CD4-positive, alpha-beta T cell (primary cell): ENCODE data around the gene SLAMF8. TPM values are rescaled to one million over a fixed set of nuclear protein-coding genes. Genes with fewer than 3 reads are reported as not detected.

ENCODE experiments used
- ATAC-seq: fragments of 200-7000 bp; cut with Tn5 transposase; one replicate; pipeline ENCODE4 v1.10.0; 2022; ENCODE audit warnings: mild to moderate bottlenecking; ENCODE audit not compliant: poor library complexity
- CTCF ChIA-PET: fragments of 350-600 bp; sonication (Branson Sonifier 250); formaldehyde crosslinking; loops from one replicate; lab custom pipeline; 2021; ENCODE audit warnings: antibody characterized with exemption, inconsistent platforms; lab: Charles Lee
- POLR2A ChIA-PET: fragments of 350-600 bp; sonication (Branson Sonifier 250); formaldehyde crosslinking; loops from one replicate; lab custom pipeline; 2021; ENCODE audit warnings: antibody characterized with exemption, inconsistent platforms; lab: Charles Lee
- DNase-seq, 14 experiments: peaks; one replicate each; pipeline ENCODE4 v3.0.0-alpha.2; 2013 to 2020; ENCODE audit warnings: mixed read lengths in 2 of 14
- H3K27ac ChIP-seq, 2 donors: one replicate each; pipeline versions ENCODE4 v1.5.1 to v1.7.0; 2013; ENCODE audit warnings: low read length in 2 of 2, low read depth in 1 of 2, mild to moderate bottlenecking in 1 of 2
- H3K27me3 ChIP-seq, 2 experiments: 1 replicate in 1 of 2; 2 replicates in 1 of 2; pipeline versions ENCODE4 v1.6.1 to v1.7.0; 2013; ENCODE audit warnings: low read length in 2 of 2, control low read depth in 1 of 2, mild to moderate bottlenecking in 1 of 2, moderate library complexity in 1 of 2; ENCODE audit not compliant: insufficient read depth in 2 of 2, control insufficient read depth in 1 of 2
- H3K36me3 ChIP-seq: one replicate; pipeline ENCODE4 v1.6.1; 2013; ENCODE audit warnings: low read length, control low read depth; ENCODE audit not compliant: insufficient read depth
- H3K4me1 ChIP-seq: one replicate; pipeline ENCODE4 v1.6.1; 2013; ENCODE audit warnings: low read length, control low read depth; ENCODE audit not compliant: insufficient read depth
- H3K4me3 ChIP-seq: one replicate; pipeline ENCODE4 v1.5.1; 2013; ENCODE audit warnings: mild to moderate bottlenecking, low read length, moderate library complexity
- H3K9me3 ChIP-seq, 2 experiments: 1 replicate in 1 of 2; 2 replicates in 1 of 2; pipeline versions ENCODE4 v1.6.1 to v1.7.0; 2013; ENCODE audit warnings: low read length in 2 of 2, mild to moderate bottlenecking in 2 of 2, control low read depth in 1 of 2, moderate library complexity in 1 of 2; ENCODE audit not compliant: control insufficient read depth in 1 of 2, insufficient read depth in 1 of 2
- H3K27ac Mint-ChIP-seq: one replicate; pipeline ENCODE4 v1.8.0; 2020; ENCODE audit warnings: mixed read lengths
- H3K27me3 Mint-ChIP-seq: one replicate; pipeline ENCODE4 v1.8.0; 2021; ENCODE audit warnings: mixed read lengths
- H3K36me3 Mint-ChIP-seq: one replicate; pipeline ENCODE4 v1.8.0; 2021; ENCODE audit warnings: low read depth, mixed read lengths
- H3K4me1 Mint-ChIP-seq: one replicate; pipeline ENCODE4 v1.8.0; 2021; ENCODE audit warnings: low read depth, mixed read lengths
- H3K4me3 Mint-ChIP-seq: one replicate; pipeline ENCODE4 v1.8.0; 2020; ENCODE audit warnings: mild to moderate bottlenecking, mixed read lengths
- H3K9me3 Mint-ChIP-seq: one replicate; pipeline ENCODE4 v1.8.0; 2020; ENCODE audit warnings: mixed read lengths
- CTCF ChIP-seq: fragments of 200-600 bp; IDR thresholded peaks from one replicate; pipeline ENCODE4 v1.8.0; 2022; ENCODE audit warnings: antibody characterized with exemption, mild to moderate bottlenecking
- intact Hi-C, 2 experiments: fragments of 100-400 bp; cut with DNase I in 1 of 2; cut with micrococcal nuclease in 1 of 2; formaldehyde crosslinking; loops; one replicate each; pipeline versions ENCODE4 v1.15.1 to v1.9.0; 2023 to 2025; cut with DNase I, micrococcal nuclease
- total RNA-seq, 174 experiments: library from RNA in 2 of 174; stranded (reverse) in 2 of 174; gene quantifications; one replicate each; pipeline ENCODE4 v1.2.3 and lab custom pipeline; 2021 to 2026

SLAMF8 gene
- total RNA-seq, 2 experiments from 2014 or later = 0.34 TPM; not detected in 1

- peaks cover 12% of the 10 kb centered on the region for H3K4me1 Mint-ChIP-seq
- H3K27me3 ChIP-seq = no peaks in the 10 kb centered on the region
- DNase-seq = no peak
- CTCF ChIA-PET = no interaction called here
- no peak for ATAC-seq
- no peak for TF ChIP-seq CTCF
- no peaks in the 10 kb centered on the region for H3K9me3 ChIP-seq
- no peak overlapping the region for H3K27ac ChIP-seq
- intact Hi-C loops = no loop called here
- H3K9me3 Mint-ChIP-seq = no peaks in the 10 kb centered on the region
- peaks cover 6% of the 10 kb centered on the region for H3K4me1 ChIP-seq
- no peak overlapping the region for H3K4me3 Mint-ChIP-seq
- POLR2A ChIA-PET = no interaction called here
- H3K36me3 Mint-ChIP-seq = no peaks in the 10 kb centered on the region
- no peaks in the 10 kb centered on the region for H3K36me3 ChIP-seq
- H3K27ac Mint-ChIP-seq = no peak overlapping the region
- peaks cover 3% of the 10 kb centered on the region for H3K27me3 Mint-ChIP-seq
- no peak overlapping the region for H3K4me3 ChIP-seq
These were observed 41.0 kb downstream of the SLAMF8 start for GRCh38 chr1:159867664-159868026.

DNA sequence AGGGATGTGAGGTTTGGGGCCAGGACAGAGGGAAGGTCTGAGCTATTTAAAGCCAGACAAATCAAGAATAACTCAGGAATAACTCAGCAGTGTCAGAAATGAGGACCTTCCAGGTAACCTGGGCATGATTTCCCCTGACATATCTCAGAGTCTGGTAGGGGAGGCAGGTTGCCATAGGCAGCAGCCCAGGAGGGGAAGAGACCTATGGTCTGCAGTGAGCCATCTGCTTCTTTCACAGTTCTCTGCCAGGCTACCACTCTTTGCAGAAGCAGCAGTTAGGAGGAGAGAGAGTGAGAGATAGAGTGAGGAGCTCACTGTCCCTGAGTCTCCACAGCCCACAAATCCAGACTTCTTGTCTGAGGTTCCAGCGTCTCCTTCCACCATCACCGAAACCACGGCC, 42.1 kb downstream of the SLAMF8 start:
- CTCF ChIA-PET = no interaction called here
- H3K9me3 Mint-ChIP-seq = no peaks in the 10 kb centered on the region
- POLR2A ChIA-PET = no interaction called here
- DNase-seq (no peak), ATAC-seq (no peak)
- H3K4me3 Mint-ChIP-seq = no peak overlapping the region
- Histone ChIP-seq H3K9me3 (no peaks in the 10 kb centered on the region), H3K4me1 (peaks cover 6% of the 10 kb centered on the region), H3K27me3 (no peaks in the 10 kb centered on the region), H3K36me3 (no peaks in the 10 kb centered on the region), H3K4me3 (no peak overlapping the region), H3K27ac (no peak overlapping the region)
- H3K36me3 Mint-ChIP-seq = no peaks in the 10 kb centered on the region
- no peak overlapping the region for H3K27ac Mint-ChIP-seq
- no peak for TF ChIP-seq CTCF
- intact Hi-C loops = no loop called here
- peaks cover 12% of the 10 kb centered on the region for H3K4me1 Mint-ChIP-seq
- H3K27me3 Mint-ChIP-seq = peaks cover 3% of the 10 kb centered on the region

- TF ChIP-seq CTCF = no peak
- ChIA-PET POLR2A (no interaction called here), CTCF (no interaction called here)
- Mint-ChIP-seq H3K9me3 (no peaks in the 10 kb centered on the region), H3K36me3 (no peaks in the 10 kb centered on the region), H3K27me3 (peaks cover 3% of the 10 kb centered on the region), H3K4me1 (peaks cover 12% of the 10 kb centered on the region), H3K4me3 (no peak overlapping the region), H3K27ac (no peak overlapping the region)
- ATAC-seq = no peak
- intact Hi-C loops = no loop called here
- Histone ChIP-seq H3K4me3 (no peak overlapping the region), H3K36me3 (no peaks in the 10 kb centered on the region), H3K9me3 (no peaks in the 10 kb centered on the region), H3K4me1 (peaks cover 6% of the 10 kb centered on the region), H3K27ac (no peak overlapping the region), H3K27me3 (no peaks in the 10 kb centered on the region)
- DNase-seq = peak in 3 of 14 experiments; percentile 7 to 42 (median 23)
These were observed 42.5 kb downstream of the SLAMF8 start for GRCh38 chr1:159869173-159869572.
